HG03066 (cell line): Measurements from ENCODE around the gene MARCHF6.
"Not testable (repeated sequence)": the region's sequence is repeated elsewhere in the genome, so short reads cannot be mapped to it uniquely, and the experiment has no call there.

ENCODE experiments used
- ATAC-seq: cut with Tn5 transposase; IDR thresholded peaks from one replicate; pipeline ENCODE4 v1.9.1; 2021; ENCODE audit warnings: low read depth; ENCODE audit not compliant: unreplicated experiment

The MARCHF6 gene

GRCh38 chr5:10374046-10375022 is 20.8 kb downstream of the MARCHF6 start:
- ATAC-seq = no peak

GRCh38 chr5:10375146-10375545 is 21.7 kb downstream of the MARCHF6 start:
- not testable (repeated sequence) for ATAC-seq

GRCh38 chr5:10376544-10376943 is 23.0 kb downstream of the MARCHF6 start:
- no peak for ATAC-seq

- no peak for ATAC-seq
Observed at GRCh38 chr5:10377081-10377480, 23.6 kb downstream of the MARCHF6 start.

- no peak for ATAC-seq
Observed at GRCh38 chr5:10381803-10382202, 28.3 kb downstream of the MARCHF6 start.

GRCh38 chr5:10384483-10384882 is 31.0 kb downstream of the MARCHF6 start:
- ATAC-seq = no peak

GRCh38 chr5:10387690-10388089 is 34.2 kb downstream of the MARCHF6 start:
- ATAC-seq = no peak

- ATAC-seq = no peak
Observed at GRCh38 chr5:10391130-10391529, 37.6 kb downstream of the MARCHF6 start.

GRCh38 chr5:10392567-10393328 is 39.3 kb downstream of the MARCHF6 start:
- not testable (repeated sequence) for ATAC-seq

- ATAC-seq = no peak
Observed at GRCh38 chr5:10393491-10393890, 40.0 kb downstream of the MARCHF6 start.

GRCh38 chr5:10396552-10396951 is 43.1 kb downstream of the MARCHF6 start:
- ATAC-seq = no peak

GRCh38 chr5:10399839-10400238 is 46.3 kb downstream of the MARCHF6 start:
- no peak for ATAC-seq

- ATAC-seq = no peak
Observed at GRCh38 chr5:10400411-10400810, 46.9 kb downstream of the MARCHF6 start.

- ATAC-seq = no peak
Observed at GRCh38 chr5:10400831-10401230, 47.3 kb downstream of the MARCHF6 start.

GRCh38 chr5:10401498-10401897 is 48.0 kb downstream of the MARCHF6 start:
- peak; percentile 61 for ATAC-seq
